GM20431 (cell line): ENCODE measurements around the gene CTCFL.

ENCODE experiments used
- in situ Hi-C: fragments of 300-500 bp; cut with MseI, MboI; formaldehyde crosslinking; loops from one replicate; pipeline ENCODE4 v1.15.0; 2020; ENCODE audit warnings: low sequenced_read_pairs; ENCODE audit not compliant: unreplicated experiment

Gene CTCFL

GRCh38 chr20:57561356-57562279 is 36.7 kb upstream of the CTCFL start:
- in situ Hi-C loops = no loop called here

GRCh38 chr20:57560554-57561355 is 35.8 kb upstream of the CTCFL start, which contains the start of gene PCK1:
TSS of gene PCK1 (plus strand) at chr20:57561110. CDS start at chr20:57561412, 302 bp downstream.
- in situ Hi-C loops = no loop called here

GRCh38 chr20:57559658-57560553 is 35.0 kb upstream of the CTCFL start:
- in situ Hi-C loops = no loop called here

- in situ Hi-C loops = no loop called here
These were observed 34.3 kb upstream of the CTCFL start for GRCh38 chr20:57559289-57559634.

GRCh38 chr20:57558614-57559288 is 33.8 kb upstream of the CTCFL start:
- in situ Hi-C loops = no loop called here

GRCh38 chr20:57557926-57558613 is 33.1 kb upstream of the CTCFL start:
- in situ Hi-C loops = no loop called here

- in situ Hi-C loops = no loop called here
These were observed 32.0 kb upstream of the CTCFL start for GRCh38 chr20:57556980-57557274.

GRCh38 chr20:57555457-57556184 is 30.7 kb upstream of the CTCFL start:
- in situ Hi-C loops = no loop called here

- in situ Hi-C loops = no loop called here
These were observed 28.6 kb upstream of the CTCFL start for GRCh38 chr20:57553376-57554018.

- in situ Hi-C loops = no loop called here
These were observed 27.5 kb upstream of the CTCFL start for GRCh38 chr20:57552471-57552870.

- in situ Hi-C loops = no loop called here
These were observed 23.5 kb upstream of the CTCFL start for GRCh38 chr20:57548177-57549058.

GRCh38 chr20:57546956-57547649 is 22.2 kb upstream of the CTCFL start:
- in situ Hi-C loops = no loop called here

GRCh38 chr20:57545927-57546662 is 21.2 kb upstream of the CTCFL start:
- in situ Hi-C loops = no loop called here

GRCh38 chr20:57544838-57545564 is 20.1 kb upstream of the CTCFL start:
- in situ Hi-C loops = no loop called here

GRCh38 chr20:57543754-57544153 is 18.8 kb upstream of the CTCFL start:
- in situ Hi-C loops = no loop called here
